PC-3 (cell line): ENCODE results near the gene TNKS1BP1. TPM values are rescaled to one million over a fixed set of nuclear protein-coding genes. Genes with fewer than 3 reads are reported as not detected.

Experiments
- ATAC-seq: fragments of 200-7000 bp; cut with Tn5 transposase; 2 replicates; pipeline ENCODE4 v1.9.1; 2020; ENCODE audit warnings: mild to moderate bottlenecking, moderate library complexity
- BruUV-seq: library from RNA; stranded (reverse); fragments of 400-500 nt; replicated peaks from 2 replicates; lab custom pipeline; 2021; lab: Mats Ljungman, UMichigan
- CTCF ChIA-PET: fragments of 300-600 bp; sonication (Branson Sonifier 250); formaldehyde crosslinking; loops from one replicate; lab custom pipeline; 2022; ENCODE audit warnings: antibody characterized with exemption; lab: Charles Lee
- POLR2A ChIA-PET: fragments of 300-600 bp; sonication (Branson Sonifier 250); formaldehyde crosslinking; loops from one replicate; lab custom pipeline; 2022; ENCODE audit warnings: antibody characterized with exemption; ENCODE audit not compliant: unreplicated experiment; lab: Charles Lee
- DNase-seq: peaks from one replicate; pipeline ENCODE4 v3.0.0-alpha.2; 2015
- H2AFZ ChIP-seq: fragments of 300-600 bp; sonication (generic); 2 replicates; pipeline ENCODE4 v1.6.0; 2016; ENCODE audit warnings: antibody characterized with exemption, low read length
- H3F3A ChIP-seq: fragments of 300-600 bp; sonication (generic); one replicate; pipeline ENCODE4 v1.6.0; 2017; ENCODE audit warnings: antibody characterized with exemption, low read length, control low read depth, mild to moderate bottlenecking; ENCODE audit not compliant: unreplicated experiment
- H3K27ac ChIP-seq: fragments of 300-600 bp; sonication (generic); 2 replicates; pipeline ENCODE4 v1.5.1; 2016; ENCODE audit warnings: mild to moderate bottlenecking, low read length
- H3K27me3 ChIP-seq: fragments of 300-600 bp; sonication (generic); 2 replicates; pipeline ENCODE4 v1.6.1; 2016; ENCODE audit warnings: low read length, mixed read lengths
- H3K36me3 ChIP-seq: fragments of 300-600 bp; sonication (generic); 2 replicates; pipeline ENCODE4 v1.6.1; 2016; ENCODE audit warnings: low read depth, mixed run types, low read length, mixed read lengths
- H3K4me1 ChIP-seq: fragments of 300-600 bp; sonication (generic); 2 replicates; pipeline ENCODE4 v1.5.1; 2016; ENCODE audit warnings: low read length; ENCODE audit not compliant: insufficient read depth
- H3K4me2 ChIP-seq: fragments of 300-600 bp; sonication (generic); 2 replicates; pipeline ENCODE4 v1.6.0; 2016; ENCODE audit warnings: low read length
- H3K4me3 ChIP-seq: fragments of 300-600 bp; sonication (generic); 2 replicates; pipeline ENCODE4 v1.5.1; 2016; ENCODE audit warnings: mild to moderate bottlenecking, low read length, mixed read lengths
- H3K79me2 ChIP-seq: fragments of 300-600 bp; sonication (generic); 2 replicates; pipeline ENCODE4 v1.6.1; 2017; ENCODE audit warnings: low read length, mixed read lengths
- H3K9ac ChIP-seq: fragments of 300-600 bp; sonication (generic); 2 replicates; pipeline ENCODE4 v1.6.0; 2016; ENCODE audit warnings: mild to moderate bottlenecking, low read length
- H3K9me2 ChIP-seq: fragments of 300-600 bp; sonication (generic); replicated peaks from 2 replicates; pipeline ENCODE4 v1.6.1; 2016; ENCODE audit warnings: mixed run types, low read length, mixed read lengths
- H3K9me3 ChIP-seq: fragments of 300-600 bp; sonication (generic); 2 replicates; pipeline ENCODE4 v1.6.1; 2016; ENCODE audit warnings: low read length, mixed read lengths
- H4K20me1 ChIP-seq: fragments of 300-600 bp; sonication (generic); 2 replicates; pipeline ENCODE4 v1.6.1; 2016; ENCODE audit warnings: low read length, mixed read lengths
- EZH2 ChIP-seq: fragments of 300-600 bp; sonication (generic); IDR thresholded peaks from one replicate; pipeline ENCODE4 v1.6.1; 2017; ENCODE audit warnings: antibody characterized with exemption, mild to moderate bottlenecking, low read length; ENCODE audit not compliant: unreplicated experiment
- EZH2phosphoT487 ChIP-seq: fragments of 300-600 bp; sonication (generic); IDR thresholded peaks from 2 replicates; pipeline ENCODE4 v1.6.1; 2018; ENCODE audit warnings: mild to moderate bottlenecking, antibody characterized with exemption, low read length, borderline replicate concordance
- intact Hi-C: fragments of 100-400 bp; cut with micrococcal nuclease; formaldehyde crosslinking; loops from 2 replicates; pipeline ENCODE4 v1.9.0; 2023
- total RNA-seq: library from RNA; depleted of rRNA; stranded (reverse); fragments of >200 nt; gene quantifications from 2 replicates; pipeline ENCODE4 v1.2.3, GENCODE V29; 2014
- TF ChIP-seq, protein P1 (sequence below): fragments of 300-600 bp; sonication (generic); conservative IDR thresholded peaks from 2 replicates; pipeline ENCODE4 v1.5.1; 2017; ENCODE audit warnings: antibody characterized with exemption, low read depth, mild to moderate bottlenecking, low read length

The TNKS1BP1 gene
- total RNA-seq, 1 experiment from 2014 or later, result 89.6 TPM

DNA sequence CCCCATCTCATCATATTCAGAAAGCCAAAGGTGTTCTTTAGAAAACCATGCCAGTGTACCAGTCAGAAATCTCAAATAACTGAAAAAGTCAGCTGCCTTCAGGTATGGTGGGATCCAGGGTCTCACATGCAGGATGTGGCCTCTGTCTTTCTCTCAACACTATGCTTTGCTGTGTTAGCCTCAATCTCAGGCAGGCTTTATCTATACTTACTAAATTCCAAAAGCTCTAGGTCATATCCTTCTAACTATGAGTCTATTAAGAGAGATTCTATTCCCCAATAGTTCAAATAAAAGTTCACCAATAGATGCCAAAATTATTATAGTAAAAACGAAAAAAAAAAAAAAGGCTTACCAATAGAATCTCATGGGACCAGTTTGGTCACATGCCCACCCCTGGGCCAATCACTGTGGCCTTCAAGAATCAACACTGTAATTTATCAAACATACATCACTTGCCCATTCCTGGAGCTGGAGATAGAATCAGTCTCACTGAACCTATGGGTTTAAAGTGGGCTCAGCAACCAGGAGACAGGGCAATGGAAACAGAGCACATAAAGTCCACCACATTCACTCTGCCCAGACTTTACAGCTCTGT is 49.8 kb downstream of the TNKS1BP1 start:
- H3K4me2 ChIP-seq, result no peak overlapping the region
- H3K9me2 ChIP-seq, result no peaks in the 10 kb centered on the region
- ATAC-seq, result no peak
- POLR2A ChIA-PET, result no interaction called here
- CTCF ChIA-PET, result no interaction called here
- no peaks in the 10 kb centered on the region for H4K20me1 ChIP-seq
- BruUV-seq, result no TSS peak
- TF ChIP-seq EZH2 (no peak), EZH2phosphoT487 (no peak)
- TF ChIP-seq, protein P1, sequence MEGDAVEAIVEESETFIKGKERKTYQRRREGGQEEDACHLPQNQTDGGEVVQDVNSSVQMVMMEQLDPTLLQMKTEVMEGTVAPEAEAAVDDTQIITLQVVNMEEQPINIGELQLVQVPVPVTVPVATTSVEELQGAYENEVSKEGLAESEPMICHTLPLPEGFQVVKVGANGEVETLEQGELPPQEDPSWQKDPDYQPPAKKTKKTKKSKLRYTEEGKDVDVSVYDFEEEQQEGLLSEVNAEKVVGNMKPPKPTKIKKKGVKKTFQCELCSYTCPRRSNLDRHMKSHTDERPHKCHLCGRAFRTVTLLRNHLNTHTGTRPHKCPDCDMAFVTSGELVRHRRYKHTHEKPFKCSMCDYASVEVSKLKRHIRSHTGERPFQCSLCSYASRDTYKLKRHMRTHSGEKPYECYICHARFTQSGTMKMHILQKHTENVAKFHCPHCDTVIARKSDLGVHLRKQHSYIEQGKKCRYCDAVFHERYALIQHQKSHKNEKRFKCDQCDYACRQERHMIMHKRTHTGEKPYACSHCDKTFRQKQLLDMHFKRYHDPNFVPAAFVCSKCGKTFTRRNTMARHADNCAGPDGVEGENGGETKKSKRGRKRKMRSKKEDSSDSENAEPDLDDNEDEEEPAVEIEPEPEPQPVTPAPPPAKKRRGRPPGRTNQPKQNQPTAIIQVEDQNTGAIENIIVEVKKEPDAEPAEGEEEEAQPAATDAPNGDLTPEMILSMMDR, result no peak
- H3F3A ChIP-seq, result no peaks in the 10 kb centered on the region
- peaks cover 11% of the 10 kb centered on the region; the same call in 1 of the 2 replicates for H3K27me3 ChIP-seq
- H3K9me3 ChIP-seq, result no peaks in the 10 kb centered on the region
- no peak overlapping the region for H3K4me3 ChIP-seq
- H3K79me2 ChIP-seq, result no peaks in the 10 kb centered on the region
- intact Hi-C loops, result no loop called here
- H3K27ac ChIP-seq, result no peak overlapping the region
- no peak overlapping the region for H3K9ac ChIP-seq
- H2AFZ ChIP-seq, result no peak overlapping the region
- H3K4me1 ChIP-seq, result peaks cover 20% of the 10 kb centered on the region
- no peaks in the 10 kb centered on the region for H3K36me3 ChIP-seq
- no peak for DNase-seq

DNA sequence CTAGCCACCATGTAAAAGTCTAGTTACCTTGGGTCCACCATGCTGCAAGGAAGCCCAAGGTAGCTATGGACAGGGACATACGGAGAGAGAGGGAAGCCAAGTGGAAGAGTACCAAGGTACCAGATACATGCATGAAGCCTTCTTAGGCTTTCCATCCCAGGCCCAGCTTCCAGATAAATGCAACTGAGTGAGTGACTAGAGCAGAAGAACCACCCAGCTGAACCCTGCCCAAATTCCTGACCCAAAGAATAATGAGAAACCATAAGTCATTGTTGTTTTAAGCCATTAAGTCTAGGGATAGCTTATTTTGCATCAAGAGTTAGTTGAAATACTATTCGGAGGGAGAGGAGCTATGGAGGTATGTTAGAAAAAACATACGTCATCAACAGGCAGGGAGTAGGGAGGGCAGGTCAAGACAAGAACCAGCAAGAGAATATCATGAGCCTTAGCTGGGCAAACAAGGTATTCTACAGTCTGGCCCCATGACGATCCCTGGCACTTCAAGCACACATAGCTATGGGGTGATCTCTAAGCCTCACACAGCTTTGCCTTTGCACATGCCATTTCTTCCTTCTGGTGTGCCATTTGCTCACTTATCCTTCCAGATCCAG is 51.2 kb downstream of the TNKS1BP1 start:
- no peak for DNase-seq
- CTCF ChIA-PET, result no interaction called here

DNA sequence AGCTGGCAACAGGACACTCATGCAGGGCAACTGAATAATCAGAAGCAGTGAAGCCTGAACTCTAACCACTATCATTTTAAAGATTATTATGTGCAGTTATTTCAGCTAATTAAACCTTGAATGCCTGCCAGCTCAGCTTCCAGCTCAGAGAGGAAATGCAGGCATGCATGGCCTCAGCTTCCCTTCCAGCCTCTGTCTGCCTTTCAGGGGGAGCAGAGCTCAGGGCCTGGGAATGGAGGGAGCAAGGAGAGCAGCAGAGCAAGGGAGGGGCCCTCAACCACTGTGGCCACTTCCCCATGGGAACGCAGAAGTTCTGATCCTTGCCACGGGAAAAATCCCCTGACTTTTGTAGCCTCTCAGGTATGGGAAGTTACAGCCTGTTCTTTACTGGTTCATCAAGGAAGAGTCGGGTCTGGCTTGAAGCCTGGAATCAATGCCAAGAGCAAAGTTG is 55.2 kb downstream of the TNKS1BP1 start:
- TF ChIP-seq EZH2 (no peak), EZH2phosphoT487 (no peak)
- TF ChIP-seq, protein P1, result no peak
- Histone ChIP-seq H3K27me3 (peaks cover 23% of the 10 kb centered on the region), H3K79me2 (no peaks in the 10 kb centered on the region), H3K4me1 (no peaks in the 10 kb centered on the region), H2AFZ (no peak overlapping the region), H3K4me2 (no peak overlapping the region), H3K4me3 (no peak overlapping the region), H3K9ac (no peak overlapping the region), H3K27ac (no peak overlapping the region), H3K9me2 (no peaks in the 10 kb centered on the region), H3F3A (no peaks in the 10 kb centered on the region), H4K20me1 (no peaks in the 10 kb centered on the region), H3K36me3 (no peaks in the 10 kb centered on the region), H3K9me3 (no peaks in the 10 kb centered on the region)
- ATAC-seq, result no peak
- ChIA-PET CTCF (no interaction called here), POLR2A (no interaction called here)
- no peak for DNase-seq
- intact Hi-C loops, result no loop called here
- BruUV-seq, result no TSS peak

More for the DNA sequence above, 51.2 kb downstream of the TNKS1BP1 start:
- BruUV-seq, result no TSS peak
- Histone ChIP-seq H4K20me1 (no peaks in the 10 kb centered on the region), H3K9me3 (no peaks in the 10 kb centered on the region), H3K4me2 (no peak overlapping the region), H3K9me2 (no peaks in the 10 kb centered on the region), H3K9ac (no peak overlapping the region), H3K36me3 (no peaks in the 10 kb centered on the region), H3K27ac (no peak overlapping the region), H2AFZ (no peak overlapping the region), H3K4me3 (no peak overlapping the region), H3F3A (no peaks in the 10 kb centered on the region), H3K4me1 (peaks cover 13% of the 10 kb centered on the region), H3K79me2 (no peaks in the 10 kb centered on the region), H3K27me3 (peaks cover 20% of the 10 kb centered on the region; the same call in 1 of the 2 replicates)
- intact Hi-C loops, result no loop called here
- no peak for ATAC-seq
- no peak for TF ChIP-seq EZH2
- POLR2A ChIA-PET, result no interaction called here
